ENCODE measurements around the gene CELF4. TPM values are rescaled to one million over a fixed set of nuclear protein-coding genes. Genes with fewer than 3 reads are reported as not detected.

CELF4 gene
- total and polyA plus RNA-seq, 10 of the 15 experiments (the other 5 are each of a cell fraction or from before 2014, with no cell fraction given): 0.03 to 0.32 TPM; not detected in 8

GRCh38 chr18:37545461-37546271 is 19.9 kb downstream of the CELF4 start:
- H3K9me3 ChIP-seq (replicated peaks; ENCODE audit: control insufficient read depth, insufficient read depth, low read length): no peaks in the 10 kb centered on the region
- in situ Hi-C loops (cut with MboI): loop anchor here (25.0 kb wide), 1 partner anchor 608 kb away; no protein-coding TSS in a partner anchor
- no peaks in the 10 kb centered on the region for H3K36me3 ChIP-seq (ENCODE audit: control insufficient read depth in 2 of 2, insufficient read depth in 2 of 2, low read length in 1 of 2)
- ChIA-PET SMC1A (ENCODE audit: uncharacterized antibody, unreplicated experiment) (no interaction called here), POLR2A (no interaction called here), CTCF (interaction anchor here (1.1 kb wide), 1 partner anchor 162 kb away, joined by 3 read pairs; no protein-coding TSS in a partner anchor), RAD21 (ENCODE audit: unreplicated experiment) (no interaction called here)
- H3K4me1 ChIP-seq (ENCODE audit: control insufficient read depth, insufficient read depth, low read length): no peaks in the 10 kb centered on the region
- H3K27ac ChIP-seq (ENCODE audit: control insufficient read depth, insufficient read depth): no peak overlapping the region
- DNase-seq (ENCODE audit: low read depth, low spot score) (no peak), ATAC-seq (no peak), FAIRE-seq (no peak)
- 19% methylated on average over 19 of the region's 19 CpGs for WGBS (ENCODE audit: insufficient coverage, insufficient replicate concordance, low lambda C conversion rate, missing lambda C conversion rate)
- H4K20me1 ChIP-seq (ENCODE audit: control insufficient read depth, insufficient read depth): no peaks in the 10 kb centered on the region
- H3K79me2 ChIP-seq (ENCODE audit: control insufficient read depth, insufficient read depth, low read length): no peaks in the 10 kb centered on the region
- H3K9ac ChIP-seq (ENCODE audit: control insufficient read depth, insufficient read depth, low read length): no peak overlapping the region
- BruUV-seq (replicated peaks): no TSS peak
- H3K27me3 ChIP-seq (replicated peaks in 1 of 2; ENCODE audit: control insufficient read depth in 2 of 2, insufficient read depth in 2 of 2, low read length in 1 of 2): peaks cover 1 to 2% of the 10 kb centered on the region in 2 experiments; a peak in 3 of 4 replicates
- H3K4me2 ChIP-seq (ENCODE audit: control insufficient read depth, insufficient read depth): no peak overlapping the region
- H3K4me3 ChIP-seq: no peak overlapping the region
- intact Hi-C loops (cut with micrococcal nuclease; ENCODE audit: unreplicated experiment): no loop called here
- no peak overlapping the region for H2AFZ ChIP-seq (ENCODE audit: control insufficient read depth, low read depth, low read length)
- TF ChIP-seq ZBTB40 (IDR thresholded peaks at IDR 0.05; ENCODE audit: borderline replicate concordance) (no peak), NR2C2 (IDR thresholded peaks at IDR 0.05; ENCODE audit: borderline replicate concordance, control insufficient read depth, insufficient read length, low read depth) (no peak), SREBF2 (IDR thresholded peaks at IDR 0.05; ENCODE audit: low read length) (no peak), HSF1 (IDR thresholded peaks at IDR 0.05; ENCODE audit: low read depth, low read length) (no peak), SMAD1 (IDR thresholded peaks at IDR 0.05; ENCODE audit: low read depth, partially characterized antibody) (no peak), BCL11A (IDR thresholded peaks at IDR 0.05; ENCODE audit: low read depth, low read length) (no peak), E4F1 (IDR thresholded peaks at IDR 0.05; ENCODE audit: borderline replicate concordance, partially characterized antibody) (no peak), ELK1 (IDR thresholded peaks at IDR 0.05; ENCODE audit: low read depth, low read length) (no peak), ZBED1 (IDR thresholded peaks at IDR 0.05; ENCODE audit: borderline replicate concordance) (no peak), SIN3A (IDR thresholded peaks at IDR 0.05; ENCODE audit: low read depth, low read length) (no peak)

Data from GM12878 (cell line).